NB4 (cell line): ENCODE measurements around the gene ZDHHC7.

Experiments used
- CTCF ChIP-seq: IDR thresholded peaks from one replicate; pipeline ENCODE4 v1.5.1; 2012; ENCODE audit warnings: low read depth, low read length
- MAX ChIP-seq: IDR thresholded peaks from 2 replicates; pipeline ENCODE4 v1.6.1; 2011; ENCODE audit warnings: low read depth, low read length
- POLR2A ChIP-seq: IDR thresholded peaks from 2 replicates; pipeline ENCODE4 v1.6.1; 2011; ENCODE audit warnings: mild to moderate bottlenecking; ENCODE audit not compliant: insufficient read length; ENCODE audit errors: extremely low read depth

GRCh38 chr16:84985079-84986065 lies 26.0 kb downstream of the ZDHHC7 start:
- TF ChIP-seq CTCF (no peak), POLR2A (no peak), MAX (no peak)
